Left colon (tissue), 2 donors: Measurements from ENCODE around the gene HOMER2. TPM values are rescaled to one million over a fixed set of nuclear protein-coding genes. Genes with fewer than 3 reads are reported as not detected.

Experiments used
- ATAC-seq: fragments of 200-7000 bp; cut with Tn5 transposase; one replicate; pipeline ENCODE4 v1.9.1; 2020; ENCODE audit warnings: mild to moderate bottlenecking, moderate library complexity
- DNase-seq, 2 donors: peaks; one replicate each; pipeline ENCODE4 v3.0.0-alpha.2; 2020
- intact Hi-C, 2 donors: fragments of 100-400 bp; cut with DNase I in 1 of 2; cut with micrococcal nuclease in 1 of 2; formaldehyde crosslinking; loops; one replicate each; pipeline versions ENCODE4 v1.11.2 to v1.14.0; 2022; cut with DNase I, micrococcal nuclease
- total RNA-seq, 2 donors: library from RNA; stranded (reverse); fragmentation: NEBNext Ultra II Directional; extraction: Animal tissue kit (Norgen Biotek cat#: 25700); gene quantifications; one replicate each; pipeline ENCODE4 v1.2.1, GENCODE V29; 2021
- donor health status: DM: no; HTN: no; CAD: no.
- donor health status: DM: yes; HTN: yes; CAD: no.

HOMER2 gene
- total RNA-seq, 2 donors from 2014 or later: 2.0 to 2.1 TPM

GRCh38 chr15:82936966-82937711, 15.4 kb downstream of the HOMER2 start:
- no peak for ATAC-seq
- intact Hi-C loops: no loop called here
- no peak for DNase-seq

GRCh38 chr15:82935382-82935781, 17.1 kb downstream of the HOMER2 start:
- intact Hi-C loops: no loop called here
- DNase-seq: no peak
- no peak for ATAC-seq

DNA sequence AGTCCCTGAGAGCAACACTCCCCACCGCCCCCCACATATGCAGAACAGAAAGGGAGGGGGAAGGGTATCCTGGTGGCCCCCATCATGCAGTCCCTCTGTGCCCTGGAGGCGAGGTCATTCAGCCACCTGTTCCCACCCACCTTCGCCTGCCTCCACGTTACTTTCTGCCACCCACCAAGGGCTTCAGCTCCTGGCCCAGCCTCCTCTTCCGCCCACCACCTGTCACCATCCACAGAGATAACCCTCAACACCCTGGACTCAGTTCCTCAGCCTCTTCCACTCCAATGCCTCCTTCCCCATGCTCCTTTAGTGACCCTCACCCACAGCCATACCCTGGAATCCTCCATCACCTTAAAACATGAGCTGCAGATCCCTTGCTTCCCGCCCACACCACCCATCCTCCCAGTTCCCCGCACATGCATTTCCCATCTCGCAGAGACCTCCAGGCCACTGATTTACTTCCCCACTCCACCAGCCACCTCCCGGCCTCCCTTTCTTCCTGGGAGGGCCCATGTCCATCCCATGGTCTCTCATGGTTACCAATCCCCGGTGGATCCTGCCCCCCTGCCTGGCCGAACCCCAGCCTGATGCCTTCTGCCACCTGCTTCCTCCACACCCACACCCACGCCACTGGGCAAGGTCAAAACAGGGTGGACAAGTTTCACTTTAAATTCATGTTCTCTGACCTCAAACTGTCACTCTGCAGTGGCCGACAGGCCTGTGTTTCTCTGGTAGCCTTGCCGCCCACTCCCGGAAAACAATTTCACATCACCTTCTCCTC, 18.2 kb downstream of the HOMER2 start:
- no peak for ATAC-seq
- intact Hi-C loops: no loop called here
- no peak for DNase-seq

- ATAC-seq (no peak), DNase-seq (no peak)
- intact Hi-C loops: no loop called here
Measured at GRCh38 chr15:82933576-82933975, 18.9 kb downstream of the HOMER2 start.

- no peak for DNase-seq
- ATAC-seq: no peak
- intact Hi-C loops: no loop called here
Measured at GRCh38 chr15:82931221-82931620, 21.3 kb downstream of the HOMER2 start.

- intact Hi-C loops: no loop called here
- no peak for DNase-seq
Measured at GRCh38 chr15:82930461-82930860, 22.1 kb downstream of the HOMER2 start.

DNA sequence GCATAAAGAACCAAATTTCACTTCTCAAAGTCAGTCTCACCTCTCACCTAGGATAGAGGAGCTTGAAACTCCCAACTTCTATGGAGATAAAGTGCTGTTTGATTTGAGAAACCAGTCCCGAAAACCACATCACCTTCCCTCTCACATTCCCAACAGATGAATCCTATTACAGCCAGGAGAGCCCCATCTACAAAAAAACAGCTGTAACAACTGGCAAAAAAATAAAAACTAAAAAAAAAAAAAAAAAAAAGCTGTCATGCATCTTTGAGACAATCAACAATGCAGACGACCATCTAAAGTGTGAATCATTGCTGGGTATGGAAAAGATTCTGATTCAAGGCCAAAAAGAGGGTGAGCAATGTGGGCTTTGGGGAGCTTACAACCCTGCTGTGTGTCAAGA, 23.8 kb downstream of the HOMER2 start:
- DNase-seq (no peak), ATAC-seq (no peak)
- intact Hi-C loops: no loop called here

More at GRCh38 chr15:82930461-82930860, 22.1 kb downstream of the HOMER2 start:
- ATAC-seq: no peak

DNA sequence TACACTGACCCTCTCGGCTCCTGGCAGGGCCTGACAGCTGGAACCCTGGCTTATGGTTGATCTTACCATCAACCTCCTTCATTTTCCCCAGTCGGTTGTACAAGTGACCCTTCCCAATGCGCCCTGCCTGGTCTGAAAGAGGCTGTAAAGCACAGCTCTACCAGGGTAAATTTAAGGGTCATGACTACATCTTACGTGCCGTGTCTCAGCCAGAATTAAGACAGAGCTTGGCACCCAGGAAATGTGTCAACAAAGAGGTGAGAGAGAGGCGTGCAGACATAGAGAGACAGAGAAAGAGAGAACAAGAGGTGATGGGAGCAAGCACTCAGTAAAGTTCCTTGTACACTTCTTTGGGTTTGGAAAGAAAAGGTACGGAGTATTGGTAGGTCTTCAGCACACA, 28.8 kb downstream of the HOMER2 start:
- DNase-seq (no peak), ATAC-seq (no peak)
- intact Hi-C loops: no loop called here

- ATAC-seq (no peak), DNase-seq (no peak)
- intact Hi-C loops: no loop called here
Measured at GRCh38 chr15:82922737-82923136, 29.8 kb downstream of the HOMER2 start.

DNA sequence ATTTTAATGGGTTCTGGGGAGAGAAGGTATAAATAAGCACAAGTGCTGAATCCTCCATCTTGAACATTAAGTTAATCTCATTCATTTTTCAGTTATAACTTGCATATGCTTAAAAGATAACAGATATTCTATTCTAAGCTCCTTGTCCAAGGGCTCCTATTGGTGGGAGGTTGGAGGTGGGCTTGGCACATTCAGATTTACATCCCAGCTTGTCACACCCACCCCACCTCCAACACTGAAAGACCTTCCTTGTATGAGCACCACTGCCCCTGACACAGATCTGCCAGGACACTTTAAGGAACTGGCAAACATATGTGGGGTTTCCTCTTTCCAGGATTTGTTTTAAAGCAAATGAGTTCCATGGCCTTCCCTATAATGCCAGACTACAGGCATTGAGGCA, 30.6 kb downstream of the HOMER2 start:
- intact Hi-C loops: no loop called here
- ATAC-seq (no peak), DNase-seq (no peak)

- intact Hi-C loops: no loop called here
- ATAC-seq (no peak), DNase-seq (no peak)
Measured at GRCh38 chr15:82921242-82921641, 31.3 kb downstream of the HOMER2 start.

- intact Hi-C loops: no loop called here
- peak; percentile 80 for ATAC-seq
- peak; percentile 24 to 40 for DNase-seq
Measured at GRCh38 chr15:82919231-82919886, 33.2 kb downstream of the HOMER2 start.

DNA sequence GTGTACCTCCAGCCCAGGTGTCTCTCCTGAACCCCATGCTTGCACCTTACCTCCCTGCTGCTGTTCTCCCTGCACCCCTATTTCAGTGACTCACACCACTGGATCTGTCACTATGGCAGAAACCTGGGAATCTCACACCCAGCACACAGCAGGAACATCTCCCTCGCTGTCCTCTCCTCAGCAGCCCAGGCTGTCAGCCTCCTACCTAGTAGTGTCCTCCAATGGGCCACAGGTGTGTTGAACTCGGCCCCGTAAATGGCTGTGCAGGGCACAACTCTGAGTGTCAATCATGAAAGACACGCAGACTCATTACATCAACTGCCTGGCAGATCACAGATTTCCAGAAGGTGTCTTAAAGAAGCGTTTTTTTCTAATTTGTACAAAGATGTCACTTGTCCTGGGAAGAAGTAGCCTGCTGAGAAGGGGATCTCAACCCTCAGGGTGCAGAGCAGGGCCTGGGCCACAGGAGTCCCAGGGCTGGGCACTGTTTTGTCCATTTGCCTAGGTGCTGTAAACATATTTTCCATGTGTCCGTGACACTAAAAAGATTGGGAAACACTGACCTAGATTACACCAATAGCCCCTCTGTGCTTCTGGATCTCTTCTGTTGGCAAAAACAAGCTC, 33.8 kb downstream of the HOMER2 start:
- intact Hi-C loops: no loop called here
- DNase-seq: no peak
- no peak for ATAC-seq

GRCh38 chr15:82918162-82918561, 34.4 kb downstream of the HOMER2 start:
- intact Hi-C loops: no loop called here
- no peak for ATAC-seq
- no peak for DNase-seq

DNA sequence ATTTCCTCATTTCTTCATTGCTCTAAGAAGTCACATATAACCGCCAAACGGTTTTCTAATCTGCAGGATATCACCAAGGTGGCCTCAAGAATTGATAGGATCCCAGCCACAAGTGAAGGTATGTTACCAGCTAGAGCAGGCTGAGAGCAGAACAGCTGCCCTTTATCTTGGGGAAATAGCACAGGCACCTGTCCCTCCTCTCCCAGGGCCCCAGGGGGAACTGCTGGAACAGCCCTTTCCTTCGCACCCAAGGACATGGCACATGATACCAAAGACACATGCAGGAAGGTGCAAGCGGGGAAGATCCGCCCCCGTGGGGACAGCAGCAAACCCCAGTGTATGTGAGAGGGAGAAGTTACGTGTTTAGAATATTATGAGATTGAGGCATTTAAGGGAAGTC, 35.3 kb downstream of the HOMER2 start:
- no peak for DNase-seq
- intact Hi-C loops: no loop called here
- no peak for ATAC-seq

DNA sequence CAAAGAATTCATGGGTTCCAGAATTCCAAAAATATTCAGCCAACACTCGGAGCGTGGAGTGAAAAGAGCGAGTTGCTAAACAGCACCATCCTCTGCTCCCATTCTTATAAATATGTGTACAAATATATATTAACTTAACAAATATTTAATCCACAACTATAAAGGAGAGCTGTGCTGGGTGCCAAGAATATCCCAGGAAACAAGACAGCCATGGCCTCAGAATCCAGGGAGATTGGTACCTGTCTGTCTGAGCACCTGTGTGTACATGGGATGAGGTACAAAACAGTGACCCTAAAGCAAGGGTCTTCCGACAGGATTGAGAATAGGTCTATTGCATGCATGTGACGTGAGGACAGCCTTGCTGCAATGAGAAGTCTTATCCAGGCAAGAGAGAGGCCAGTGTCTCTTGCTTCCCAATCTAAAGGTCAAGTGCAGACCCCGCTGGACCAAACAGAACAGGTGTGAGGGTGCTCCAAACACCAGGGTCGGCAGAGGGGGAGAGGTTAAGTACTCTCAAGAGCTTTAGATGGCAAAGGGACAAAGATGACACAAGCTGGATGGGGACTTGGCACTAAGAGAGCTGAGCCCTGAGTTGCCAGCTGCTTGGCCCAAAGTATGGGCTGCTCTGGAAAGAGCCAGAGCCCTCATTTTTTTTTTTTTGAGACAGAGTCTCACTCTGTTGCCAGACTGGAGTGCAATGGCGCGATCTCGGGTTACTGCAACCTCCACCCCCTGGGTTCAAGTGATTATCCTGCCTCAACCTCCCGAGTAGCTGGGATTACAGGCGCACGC, 36.2 kb downstream of the HOMER2 start:
- DNase-seq: no peak

GRCh38 chr15:82914396-82914795, 38.1 kb downstream of the HOMER2 start:
- ATAC-seq (no peak), DNase-seq (no peak)
- intact Hi-C loops: no loop called here

More for the DNA sequence above, 36.2 kb downstream of the HOMER2 start:
- intact Hi-C loops: no loop called here
- ATAC-seq: no peak

DNA sequence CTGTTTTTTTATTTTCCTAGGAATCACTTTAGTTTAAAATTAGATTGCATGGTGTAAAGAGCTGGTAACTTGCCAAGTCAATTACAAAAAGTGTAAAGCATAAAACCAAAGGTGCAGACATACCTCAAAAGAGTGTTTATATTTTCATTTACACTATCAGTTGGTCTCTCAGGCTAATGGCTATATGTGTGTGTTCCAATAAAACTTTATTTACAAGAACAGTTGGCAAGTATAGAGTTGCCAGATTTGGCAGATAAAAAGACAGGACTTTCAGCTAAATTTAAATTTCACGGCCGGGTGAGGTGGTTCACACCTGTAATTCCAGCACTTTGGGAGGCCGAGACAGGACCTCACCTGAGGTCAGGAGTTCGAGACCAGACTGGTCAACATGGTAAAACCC, 41.1 kb downstream of the HOMER2 start:
- intact Hi-C loops: no loop called here
- DNase-seq (no peak), ATAC-seq (no peak)

DNA sequence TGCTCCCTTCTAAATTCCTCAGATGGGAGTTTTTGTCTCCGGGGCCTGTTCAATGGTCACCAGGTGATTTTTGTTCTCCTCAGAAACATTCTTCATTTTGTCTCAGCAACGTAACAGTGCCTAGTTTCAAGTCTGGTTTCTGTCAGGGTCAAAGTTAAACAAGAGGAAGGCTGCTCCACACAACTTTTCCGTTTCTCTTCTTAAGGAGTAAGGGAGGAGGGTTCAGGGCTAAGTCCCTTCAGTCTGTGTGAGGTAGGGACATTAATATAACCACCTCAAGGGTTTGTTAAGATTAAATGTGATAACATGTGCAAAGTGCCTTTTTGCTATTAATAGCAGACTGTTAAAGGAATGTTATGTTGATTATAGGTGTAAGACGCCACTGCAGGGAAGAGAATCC, 41.8 kb downstream of the HOMER2 start:
- DNase-seq (no peak), ATAC-seq (no peak)
- intact Hi-C loops: no loop called here
